ENCODE data around the gene BRIX1. TPM values are rescaled to one million over a fixed set of nuclear protein-coding genes. Genes with fewer than 3 reads are reported as not detected.
A peak's percentile ranks its signal among the peaks of the same experiment; 100 is the strongest.

Gene BRIX1
- total and polyA plus RNA-seq, 2 experiments from 2014 or later, result 72.6 to 171 TPM

DNA sequence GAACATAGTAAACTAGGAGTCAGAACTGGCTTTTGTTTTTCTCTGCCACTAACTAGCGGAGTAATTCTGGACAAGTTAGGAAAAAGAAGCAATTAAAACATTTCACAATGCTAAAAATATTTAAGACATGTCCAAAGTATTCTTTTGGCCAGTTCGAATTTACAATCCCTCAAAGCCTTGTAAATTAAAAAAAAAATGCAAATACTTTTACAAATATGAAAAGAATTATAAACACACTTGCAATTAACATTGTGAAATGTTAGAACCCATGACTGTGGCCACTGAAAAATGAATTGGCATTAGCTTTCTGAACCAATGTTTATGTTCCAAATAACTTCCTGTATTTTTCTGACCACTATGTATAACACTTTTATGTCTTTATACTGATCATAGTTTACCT is 2.4 kb upstream of the BRIX1 start (continued):
- TF ChIP-seq, protein P1, sequence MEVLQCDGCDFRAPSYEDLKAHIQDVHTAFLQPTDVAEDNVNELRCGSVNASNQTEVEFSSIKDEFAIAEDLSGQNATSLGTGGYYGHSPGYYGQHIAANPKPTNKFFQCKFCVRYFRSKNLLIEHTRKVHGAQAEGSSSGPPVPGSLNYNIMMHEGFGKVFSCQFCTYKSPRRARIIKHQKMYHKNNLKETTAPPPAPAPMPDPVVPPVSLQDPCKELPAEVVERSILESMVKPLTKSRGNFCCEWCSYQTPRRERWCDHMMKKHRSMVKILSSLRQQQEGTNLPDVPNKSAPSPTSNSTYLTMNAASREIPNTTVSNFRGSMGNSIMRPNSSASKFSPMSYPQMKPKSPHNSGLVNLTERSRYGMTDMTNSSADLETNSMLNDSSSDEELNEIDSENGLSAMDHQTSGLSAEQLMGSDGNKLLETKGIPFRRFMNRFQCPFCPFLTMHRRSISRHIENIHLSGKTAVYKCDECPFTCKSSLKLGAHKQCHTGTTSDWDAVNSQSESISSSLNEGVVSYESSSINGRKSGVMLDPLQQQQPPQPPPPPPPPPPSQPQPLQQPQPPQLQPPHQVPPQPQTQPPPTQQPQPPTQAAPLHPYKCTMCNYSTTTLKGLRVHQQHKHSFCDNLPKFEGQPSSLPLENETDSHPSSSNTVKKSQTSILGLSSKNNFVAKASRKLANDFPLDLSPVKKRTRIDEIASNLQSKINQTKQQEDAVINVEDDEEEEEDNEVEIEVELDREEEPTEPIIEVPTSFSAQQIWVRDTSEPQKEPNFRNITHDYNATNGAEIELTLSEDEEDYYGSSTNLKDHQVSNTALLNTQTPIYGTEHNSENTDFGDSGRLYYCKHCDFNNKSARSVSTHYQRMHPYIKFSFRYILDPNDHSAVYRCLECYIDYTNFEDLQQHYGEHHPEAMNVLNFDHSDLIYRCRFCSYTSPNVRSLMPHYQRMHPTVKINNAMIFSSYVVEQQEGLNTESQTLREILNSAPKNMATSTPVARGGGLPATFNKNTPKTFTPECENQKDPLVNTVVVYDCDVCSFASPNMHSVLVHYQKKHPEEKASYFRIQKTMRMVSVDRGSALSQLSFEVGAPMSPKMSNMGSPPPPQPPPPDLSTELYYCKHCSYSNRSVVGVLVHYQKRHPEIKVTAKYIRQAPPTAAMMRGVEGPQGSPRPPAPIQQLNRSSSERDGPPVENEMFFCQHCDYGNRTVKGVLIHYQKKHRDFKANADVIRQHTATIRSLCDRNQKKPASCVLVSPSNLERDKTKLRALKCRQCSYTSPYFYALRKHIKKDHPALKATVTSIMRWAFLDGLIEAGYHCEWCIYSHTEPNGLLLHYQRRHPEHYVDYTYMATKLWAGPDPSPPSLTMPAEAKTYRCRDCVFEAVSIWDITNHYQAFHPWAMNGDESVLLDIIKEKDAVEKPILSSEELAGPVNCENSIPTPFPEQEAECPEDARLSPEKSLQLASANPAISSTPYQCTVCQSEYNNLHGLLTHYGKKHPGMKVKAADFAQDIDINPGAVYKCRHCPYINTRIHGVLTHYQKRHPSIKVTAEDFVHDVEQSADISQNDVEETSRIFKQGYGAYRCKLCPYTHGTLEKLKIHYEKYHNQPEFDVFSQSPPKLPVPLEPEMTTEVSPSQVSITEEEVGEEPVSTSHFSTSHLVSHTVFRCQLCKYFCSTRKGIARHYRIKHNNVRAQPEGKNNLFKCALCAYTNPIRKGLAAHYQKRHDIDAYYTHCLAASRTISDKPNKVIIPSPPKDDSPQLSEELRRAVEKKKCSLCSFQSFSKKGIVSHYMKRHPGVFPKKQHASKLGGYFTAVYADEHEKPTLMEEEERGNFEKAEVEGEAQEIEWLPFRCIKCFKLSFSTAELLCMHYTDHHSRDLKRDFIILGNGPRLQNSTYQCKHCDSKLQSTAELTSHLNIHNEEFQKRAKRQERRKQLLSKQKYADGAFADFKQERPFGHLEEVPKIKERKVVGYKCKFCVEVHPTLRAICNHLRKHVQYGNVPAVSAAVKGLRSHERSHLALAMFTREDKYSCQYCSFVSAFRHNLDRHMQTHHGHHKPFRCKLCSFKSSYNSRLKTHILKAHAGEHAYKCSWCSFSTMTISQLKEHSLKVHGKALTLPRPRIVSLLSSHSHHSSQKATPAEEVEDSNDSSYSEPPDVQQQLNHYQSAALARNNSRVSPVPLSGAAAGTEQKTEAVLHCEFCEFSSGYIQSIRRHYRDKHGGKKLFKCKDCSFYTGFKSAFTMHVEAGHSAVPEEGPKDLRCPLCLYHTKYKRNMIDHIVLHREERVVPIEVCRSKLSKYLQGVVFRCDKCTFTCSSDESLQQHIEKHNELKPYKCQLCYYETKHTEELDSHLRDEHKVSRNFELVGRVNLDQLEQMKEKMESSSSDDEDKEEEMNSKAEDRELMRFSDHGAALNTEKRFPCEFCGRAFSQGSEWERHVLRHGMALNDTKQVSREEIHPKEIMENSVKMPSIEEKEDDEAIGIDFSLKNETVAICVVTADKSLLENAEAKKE (CRISPR knock-in tag; IDR thresholded peaks at IDR 0.05), result no peak
- TF ChIP-seq POLR2AphosphoS5 (IDR thresholded peaks at IDR 0.05; ENCODE audit: low read depth), result no peak
- TF ChIP-seq JUNB (IDR thresholded peaks at IDR 0.05; ENCODE audit: unreplicated experiment), result no peak
- TF ChIP-seq CREB1 (CRISPR knock-in tag; IDR thresholded peaks at IDR 0.05; ENCODE audit: low read depth), result no peak

DNA sequence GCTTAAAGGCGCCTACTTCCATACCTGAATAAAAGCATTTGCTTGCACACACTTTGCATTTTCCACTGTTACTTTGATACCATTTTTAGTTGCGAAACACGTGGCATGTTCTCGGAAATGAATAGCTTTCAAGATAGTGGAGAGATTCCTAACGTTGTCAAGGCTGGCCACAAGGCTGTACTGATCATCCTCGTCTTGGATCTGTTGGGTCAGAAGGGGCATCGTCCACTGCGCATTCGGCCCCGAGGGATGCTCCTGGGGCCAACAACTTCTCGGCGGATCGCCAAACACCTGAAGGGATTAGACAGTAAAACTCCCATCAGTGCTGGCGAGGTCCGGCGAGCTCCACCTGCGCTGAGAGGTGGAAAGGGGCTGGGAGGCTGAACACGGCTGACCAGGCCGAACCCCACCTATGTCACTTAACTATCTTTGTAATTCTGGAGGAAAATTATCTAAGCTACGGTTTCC is 806 bp upstream of the BRIX1 start:
- peak; percentile 46 for DNase-seq (ENCODE audit: low spot score)
- peaks cover 2% of the 10 kb centered on the region for H3K27me3 Mint-ChIP-seq (ENCODE audit: insufficient read depth, low read depth, poor library complexity)
- peak; percentile 52 for ATAC-seq
- no peak overlapping the region for H3K4me3 Mint-ChIP-seq
- peaks cover 21% of the 10 kb centered on the region for H3K4me1 ChIP-seq (ENCODE audit: insufficient read depth)
- peaks cover 56% of the 10 kb centered on the region for H3K36me3 Mint-ChIP-seq (ENCODE audit: low read depth)
- peak overlapping the region; percentile 81 for H3K4me2 ChIP-seq
- H3K27ac ChIP-seq (ENCODE audit: low read depth), result peak overlapping the region; percentile 91
- no peak overlapping the region for H3K27ac Mint-ChIP-seq
- no peaks in the 10 kb centered on the region for H3K9me2 ChIP-seq (ENCODE audit: insufficient read depth)
- H3K36me3 ChIP-seq (ENCODE audit: insufficient read depth), result peaks cover 42% of the 10 kb centered on the region
- H3K79me2 ChIP-seq (replicated peaks; ENCODE audit: insufficient read depth), result peaks cover 82% of the 10 kb centered on the region
- peak overlapping the region; percentile 93 for H3K4me3 ChIP-seq
- no peaks in the 10 kb centered on the region for H3K27me3 ChIP-seq (ENCODE audit: insufficient read depth)
- H3K9me3 Mint-ChIP-seq, result no peaks in the 10 kb centered on the region
- H3K4me1 Mint-ChIP-seq, result peaks cover 22% of the 10 kb centered on the region
- peaks cover 22% of the 10 kb centered on the region for H4K20me1 ChIP-seq (replicated peaks; ENCODE audit: insufficient read depth)
- H2AFZ ChIP-seq, result peak overlapping the region; percentile 60; the same call in 1 of the 2 replicates
- H3F3A ChIP-seq (replicated peaks; ENCODE audit: low read depth), result 0 out of 2 replicates have a peak, but pooled peaks cover 10% of the 10 kb centered on the region
- TF ChIP-seq, protein P2, sequence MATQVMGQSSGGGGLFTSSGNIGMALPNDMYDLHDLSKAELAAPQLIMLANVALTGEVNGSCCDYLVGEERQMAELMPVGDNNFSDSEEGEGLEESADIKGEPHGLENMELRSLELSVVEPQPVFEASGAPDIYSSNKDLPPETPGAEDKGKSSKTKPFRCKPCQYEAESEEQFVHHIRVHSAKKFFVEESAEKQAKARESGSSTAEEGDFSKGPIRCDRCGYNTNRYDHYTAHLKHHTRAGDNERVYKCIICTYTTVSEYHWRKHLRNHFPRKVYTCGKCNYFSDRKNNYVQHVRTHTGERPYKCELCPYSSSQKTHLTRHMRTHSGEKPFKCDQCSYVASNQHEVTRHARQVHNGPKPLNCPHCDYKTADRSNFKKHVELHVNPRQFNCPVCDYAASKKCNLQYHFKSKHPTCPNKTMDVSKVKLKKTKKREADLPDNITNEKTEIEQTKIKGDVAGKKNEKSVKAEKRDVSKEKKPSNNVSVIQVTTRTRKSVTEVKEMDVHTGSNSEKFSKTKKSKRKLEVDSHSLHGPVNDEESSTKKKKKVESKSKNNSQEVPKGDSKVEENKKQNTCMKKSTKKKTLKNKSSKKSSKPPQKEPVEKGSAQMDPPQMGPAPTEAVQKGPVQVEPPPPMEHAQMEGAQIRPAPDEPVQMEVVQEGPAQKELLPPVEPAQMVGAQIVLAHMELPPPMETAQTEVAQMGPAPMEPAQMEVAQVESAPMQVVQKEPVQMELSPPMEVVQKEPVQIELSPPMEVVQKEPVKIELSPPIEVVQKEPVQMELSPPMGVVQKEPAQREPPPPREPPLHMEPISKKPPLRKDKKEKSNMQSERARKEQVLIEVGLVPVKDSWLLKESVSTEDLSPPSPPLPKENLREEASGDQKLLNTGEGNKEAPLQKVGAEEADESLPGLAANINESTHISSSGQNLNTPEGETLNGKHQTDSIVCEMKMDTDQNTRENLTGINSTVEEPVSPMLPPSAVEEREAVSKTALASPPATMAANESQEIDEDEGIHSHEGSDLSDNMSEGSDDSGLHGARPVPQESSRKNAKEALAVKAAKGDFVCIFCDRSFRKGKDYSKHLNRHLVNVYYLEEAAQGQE (IDR thresholded peaks at IDR 0.05; ENCODE audit: unreplicated experiment), result no peak
- TF ChIP-seq ZNF331 (CRISPR knock-in tag; IDR thresholded peaks at IDR 0.05; ENCODE audit: low read depth) (no peak), EZH2 (IDR thresholded peaks at IDR 0.05; ENCODE audit: low read depth, unreplicated experiment) (no peak)
